Stimulated activated CD8-positive, alpha-beta memory T cell treated with anti-CD3 and anti-CD28 coated beads, Interleukin-12 subunit alpha, Interleukin-12 subunit beta, amount 100 ng/mL, for 1 hour (primary cell): ENCODE results near the gene STX7.
"Not testable (repeated sequence)": the region's sequence is repeated elsewhere in the genome, so short reads cannot be mapped to it uniquely, and the experiment has no call there.

ENCODE experiments used
- DNase-seq: peaks from one replicate; pipeline ENCODE4 v3.0.0-alpha.2; 2020; ENCODE audit warnings: low read depth

STX7 gene, protein sequence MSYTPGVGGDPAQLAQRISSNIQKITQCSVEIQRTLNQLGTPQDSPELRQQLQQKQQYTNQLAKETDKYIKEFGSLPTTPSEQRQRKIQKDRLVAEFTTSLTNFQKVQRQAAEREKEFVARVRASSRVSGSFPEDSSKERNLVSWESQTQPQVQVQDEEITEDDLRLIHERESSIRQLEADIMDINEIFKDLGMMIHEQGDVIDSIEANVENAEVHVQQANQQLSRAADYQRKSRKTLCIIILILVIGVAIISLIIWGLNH

DNA sequence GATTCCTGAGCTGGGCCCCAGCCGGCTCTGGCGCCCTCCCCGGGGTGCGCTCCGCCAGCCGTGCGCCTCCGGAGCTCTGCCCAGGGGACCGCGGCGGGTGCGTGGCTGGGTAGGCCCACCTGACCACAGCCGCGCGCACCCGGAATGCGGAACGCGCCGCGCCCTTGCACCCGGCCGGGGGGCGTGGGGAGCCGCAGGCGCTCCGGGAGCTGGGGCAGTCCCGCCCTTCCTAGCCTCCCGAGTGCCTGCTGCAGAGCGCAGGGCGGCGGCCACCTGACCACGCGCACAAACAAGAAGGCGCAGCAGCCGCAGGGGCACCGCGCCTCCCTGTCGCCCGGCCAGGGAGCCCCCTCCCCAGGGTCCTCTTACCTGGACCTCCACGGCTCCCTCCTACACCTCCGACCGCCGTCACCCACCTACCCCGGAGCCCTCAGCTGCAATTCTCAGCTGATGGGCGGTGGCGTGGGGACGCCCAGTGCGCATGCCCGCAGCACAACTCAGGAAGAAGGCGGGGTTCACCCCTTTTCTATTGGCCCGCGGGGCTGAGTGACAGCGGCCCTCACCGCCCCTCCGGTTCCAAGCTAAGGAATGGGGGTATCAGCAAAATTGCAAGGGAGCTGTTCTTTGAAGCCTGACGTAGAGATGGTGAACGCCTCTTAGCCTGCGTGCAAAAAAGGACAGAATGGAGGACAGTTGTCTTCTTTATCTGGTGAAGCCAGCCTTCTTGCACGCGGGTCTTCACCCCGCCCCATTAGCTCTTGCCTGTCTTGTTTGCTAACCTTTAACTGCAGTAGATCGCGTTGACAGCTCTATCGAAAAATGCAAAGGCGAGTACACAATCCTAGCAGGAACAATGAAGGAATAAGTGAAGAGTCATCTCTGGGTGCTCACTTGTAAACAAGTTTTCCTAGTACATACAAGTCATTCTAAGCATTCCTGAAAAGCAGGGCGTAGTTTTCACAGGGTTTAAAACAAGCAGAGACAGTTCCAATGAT, at the start of gene STX7:
Gene STX7 (minus strand): TSS at position 479 of the 995 bp plus-strand sequence. CDS start 9,586 bp downstream, outside the sequence.
- DNase-seq: peak; percentile 80

DNA sequence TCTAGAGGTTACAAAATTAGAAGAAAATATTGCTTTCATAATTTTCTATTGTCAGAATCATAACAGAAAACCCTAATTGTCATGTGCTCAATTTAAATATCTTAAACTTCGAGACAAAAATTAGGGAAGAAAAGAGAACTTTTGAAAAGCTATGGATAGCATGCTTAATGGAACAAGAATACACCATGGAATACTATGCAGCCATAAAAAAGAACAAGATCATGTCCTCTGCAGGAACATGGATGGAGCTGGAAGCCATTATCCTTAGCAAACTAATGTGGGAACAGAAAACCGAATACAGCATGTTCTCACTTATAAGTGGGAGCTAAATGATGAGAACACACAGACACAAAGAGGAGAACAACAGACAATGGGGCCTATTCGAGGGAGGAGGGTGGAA, 47.2 kb upstream of the STX7 start:
- not testable (repeated sequence) for DNase-seq

DNA sequence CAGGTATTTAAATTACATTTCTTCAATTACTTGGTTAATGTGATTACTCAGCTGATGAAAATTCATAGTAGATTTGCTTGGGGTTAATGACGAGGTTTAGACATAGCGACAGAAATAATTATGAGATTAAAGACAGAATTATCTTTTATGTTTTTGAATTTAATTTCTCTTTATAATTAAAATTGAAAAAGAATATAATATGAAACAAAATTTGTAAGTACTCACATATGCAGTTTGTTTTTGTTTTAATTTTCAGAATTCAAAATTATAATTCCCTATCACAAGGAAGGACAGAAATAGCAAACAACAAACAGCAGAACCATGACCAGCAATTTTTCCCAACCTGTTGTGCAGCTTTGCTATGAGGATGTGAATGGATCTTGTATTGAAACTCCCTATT, 39.5 kb upstream of the STX7 start, which contains the start of gene TAAR8:
Gene TAAR8 (plus strand): TSS at position 301 of the 400 bp plus-strand sequence. CDS start 21 bp downstream, at position 322.
- no peak for DNase-seq

DNA sequence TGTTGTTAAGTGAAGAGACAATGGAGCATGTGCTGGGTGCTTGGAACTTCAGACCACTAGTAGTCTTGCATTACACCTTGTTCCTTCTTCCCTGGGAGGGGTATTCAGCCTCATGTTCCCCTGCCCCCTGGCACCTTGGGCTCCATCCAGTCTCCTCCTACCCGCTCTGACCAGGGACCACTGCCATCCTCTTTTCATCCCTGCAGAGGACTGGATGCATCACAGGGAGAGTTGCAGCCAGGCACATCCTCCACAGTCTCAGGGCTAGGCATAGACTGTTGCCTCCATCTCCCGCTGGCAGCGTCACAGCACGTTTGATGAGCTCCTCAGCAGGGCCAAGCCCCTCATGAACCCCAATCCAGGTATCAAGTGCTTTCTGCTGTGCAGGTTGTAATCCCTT, 38.3 kb upstream of the STX7 start:
- no peak for DNase-seq

DNA sequence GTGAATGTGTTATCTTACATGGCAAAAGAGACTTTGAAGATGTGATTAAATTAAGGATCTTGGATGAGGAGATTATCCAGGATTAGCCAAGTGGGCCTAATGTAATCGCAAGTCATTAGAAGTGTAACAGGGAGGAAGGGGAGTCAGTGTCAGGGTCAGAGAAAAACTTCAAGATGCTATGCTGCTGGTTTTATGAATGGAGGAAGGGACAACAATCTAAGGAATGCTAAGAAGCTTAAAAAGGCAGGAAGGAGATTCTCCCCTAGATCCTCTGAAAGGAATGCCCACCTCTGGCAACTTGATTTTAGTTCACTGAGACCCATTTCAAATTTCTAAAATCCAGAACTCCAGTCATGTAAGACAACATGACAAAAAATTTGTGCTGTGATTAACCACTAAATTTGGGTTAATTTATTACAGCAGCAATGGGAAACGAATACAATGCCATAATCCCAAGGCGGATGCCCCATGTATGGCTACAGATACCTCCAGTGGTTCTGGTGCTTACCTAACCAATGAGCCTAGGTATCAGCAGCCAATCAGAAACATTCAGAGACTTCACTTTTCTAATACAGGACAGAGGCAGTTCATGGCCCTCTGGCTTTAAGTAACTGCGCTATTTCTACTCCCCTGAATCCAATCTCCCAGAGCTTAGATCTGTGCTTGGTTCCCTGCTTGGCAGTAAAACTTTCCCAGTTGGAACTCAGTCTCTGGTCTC, 36.0 kb upstream of the STX7 start:
- DNase-seq: no peak

DNA sequence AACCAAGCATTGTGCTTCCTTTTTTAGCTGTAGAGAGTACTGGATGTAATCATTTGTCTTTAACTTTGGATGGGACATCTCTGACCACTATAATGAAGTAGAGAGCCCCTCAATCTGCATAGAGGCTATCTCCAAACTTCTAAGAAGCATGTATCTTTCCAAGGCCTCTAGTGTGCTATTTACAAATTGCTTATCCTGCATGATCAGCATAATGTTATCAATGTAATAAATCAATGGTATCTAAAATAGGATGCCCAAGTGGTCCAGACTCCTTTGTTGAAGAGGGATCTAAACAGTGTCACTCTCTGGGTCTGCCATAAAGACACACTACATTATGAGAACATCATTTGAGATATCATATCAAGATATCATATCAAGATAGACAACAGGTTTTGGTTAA, 31.9 kb upstream of the STX7 start:
- no peak for DNase-seq

DNA sequence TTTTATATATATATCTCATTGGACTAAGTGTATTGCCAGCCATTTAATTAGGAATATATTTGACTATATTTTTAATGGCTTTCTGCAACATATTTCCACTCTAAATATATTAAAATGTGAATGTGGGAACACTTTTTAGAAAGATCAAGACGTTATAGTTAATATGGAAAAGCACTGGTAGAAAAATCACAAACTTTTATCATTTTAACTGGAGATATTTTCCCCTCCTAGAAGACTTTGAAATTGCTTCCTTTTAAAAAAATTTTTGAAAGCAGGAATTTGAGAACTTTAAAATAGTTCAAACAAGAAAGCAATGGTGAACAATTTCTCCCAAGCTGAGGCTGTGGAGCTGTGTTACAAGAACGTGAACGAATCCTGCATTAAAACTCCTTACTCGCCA, 25.1 kb upstream of the STX7 start, which contains the start of gene TAAR9:
Gene TAAR9 (plus strand): TSS at position 301 of the 400 bp plus-strand sequence. CDS start 13 bp downstream, at position 314.
- DNase-seq: no peak

DNA sequence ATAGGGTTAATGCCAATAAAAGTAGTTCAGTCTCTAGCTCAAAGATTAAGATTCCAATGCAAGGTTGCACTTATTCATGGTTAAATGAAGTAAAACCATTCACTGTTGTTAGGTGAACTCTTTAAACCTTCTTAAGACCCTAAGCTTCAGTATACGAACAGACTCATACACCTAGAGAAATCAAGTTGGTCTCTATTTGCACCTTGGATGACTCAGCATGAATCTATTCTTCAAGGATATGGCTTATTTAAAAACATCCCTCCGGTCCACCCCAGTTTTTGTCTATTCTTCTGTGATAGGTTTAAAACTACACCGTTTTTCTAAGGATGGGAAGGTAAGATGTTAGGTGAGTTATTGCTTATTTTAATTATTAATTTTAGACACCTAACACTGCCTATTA, 24.2 kb upstream of the STX7 start:
- DNase-seq: no peak

DNA sequence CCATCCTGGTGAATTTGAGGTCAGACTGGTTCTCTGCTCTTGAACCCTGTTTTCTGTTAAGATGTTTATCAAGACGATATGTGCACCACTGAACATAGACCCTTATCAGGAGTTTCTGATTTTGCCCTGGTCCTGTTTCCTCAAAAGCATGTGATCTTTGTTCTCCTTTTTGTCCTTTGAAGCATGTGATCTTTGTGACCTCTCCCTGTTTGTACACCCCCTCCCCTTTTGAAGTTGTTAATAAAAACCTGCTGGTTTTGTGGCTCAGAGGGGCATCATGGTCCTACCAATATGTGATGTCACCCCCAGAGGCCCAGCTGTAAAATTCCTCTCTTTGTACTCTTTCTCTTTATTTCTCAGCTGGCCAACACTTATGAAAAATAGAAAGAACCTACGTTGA, 21.6 kb upstream of the STX7 start:
- DNase-seq: not testable (repeated sequence)

DNA sequence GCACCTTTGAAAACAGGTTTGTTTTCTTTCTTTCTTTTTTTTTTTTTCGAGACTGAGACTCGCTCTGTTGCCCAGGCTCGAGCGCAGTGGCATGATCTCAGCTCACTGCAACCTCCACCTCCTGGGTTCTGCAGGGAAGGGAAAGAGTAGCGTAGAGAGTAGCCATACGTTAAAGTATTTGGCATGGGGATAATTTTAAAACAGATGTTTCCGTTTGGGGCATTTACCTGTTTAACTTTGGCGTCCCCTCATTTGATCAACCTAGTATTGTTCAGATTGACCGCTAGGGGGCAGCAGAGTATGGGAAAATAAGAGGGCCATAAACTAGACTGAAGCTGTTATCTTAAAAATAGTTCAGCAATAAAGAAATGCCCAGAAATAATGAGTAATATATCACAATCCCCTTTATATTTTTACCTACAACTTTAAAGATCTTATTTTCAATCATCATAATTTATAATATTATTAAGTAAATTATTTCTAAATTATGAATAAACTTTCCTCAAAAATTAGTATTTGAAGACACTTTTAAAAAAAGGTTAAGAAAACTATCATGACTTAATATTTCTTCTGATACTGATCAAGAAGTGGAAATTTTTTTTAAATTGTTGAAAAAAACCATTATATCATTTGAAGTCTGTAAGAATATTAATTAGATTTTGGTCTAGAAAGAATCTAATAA, 17.5 kb upstream of the STX7 start:
- DNase-seq: peak; percentile 69

DNA sequence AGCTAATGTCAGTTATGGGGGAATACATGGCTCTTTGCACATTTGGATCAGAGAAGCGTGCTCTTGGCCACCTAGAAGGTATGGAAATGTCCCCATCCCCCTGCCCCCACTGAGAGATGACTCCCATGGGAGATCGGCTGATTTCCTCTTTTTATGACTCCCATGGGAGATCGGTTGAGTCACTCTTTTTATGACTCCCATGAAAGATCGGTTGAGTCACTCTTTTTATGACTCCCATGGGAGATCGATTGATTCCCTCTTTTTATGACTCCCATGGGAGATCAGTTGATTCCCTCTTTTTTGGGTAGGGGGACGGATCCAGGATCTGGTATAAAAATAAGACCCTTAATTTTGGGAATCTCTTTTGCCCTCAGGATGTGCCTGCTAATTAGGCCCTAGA, 14.9 kb upstream of the STX7 start:
- no peak for DNase-seq

DNA sequence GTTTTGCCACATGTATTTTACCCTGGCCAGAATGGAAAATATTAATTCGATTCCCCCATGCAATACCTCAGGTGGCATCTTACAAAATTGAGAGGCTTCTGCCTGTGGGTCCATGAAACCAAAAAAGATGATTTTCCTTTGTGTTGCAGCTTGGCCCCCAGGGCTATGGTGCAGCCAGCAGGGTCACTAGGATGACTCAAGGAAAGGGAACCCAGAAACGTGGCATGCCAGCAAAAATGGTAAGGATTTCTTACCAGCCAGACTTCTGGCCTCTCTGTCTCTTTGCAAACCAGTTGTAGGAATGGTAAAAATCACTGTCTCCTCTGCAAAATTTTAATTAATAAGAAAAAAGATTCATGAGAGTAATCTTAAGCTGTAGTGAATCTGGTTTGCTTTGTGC, 13.5 kb upstream of the STX7 start:
- no peak for DNase-seq

DNA sequence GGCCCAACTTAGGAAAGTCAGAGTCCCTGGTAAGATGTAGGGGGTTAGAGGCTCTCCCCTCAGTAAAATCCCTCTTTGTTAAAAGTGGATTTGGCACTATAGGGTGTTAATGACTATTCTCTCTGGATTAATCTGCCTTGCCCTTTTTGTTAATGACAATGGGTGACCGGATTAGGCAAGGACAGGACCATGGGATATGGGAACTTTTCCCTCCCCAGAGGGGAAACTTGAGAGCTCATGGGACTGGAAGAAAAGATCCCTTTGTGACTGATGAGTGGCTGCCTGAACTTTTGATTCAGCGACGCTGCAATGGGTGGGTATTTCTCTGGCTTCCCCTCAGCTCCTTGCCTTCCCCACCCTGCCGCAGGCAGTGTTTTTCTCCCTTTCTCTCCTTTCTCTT, 12.9 kb upstream of the STX7 start:
- no peak for DNase-seq

DNA sequence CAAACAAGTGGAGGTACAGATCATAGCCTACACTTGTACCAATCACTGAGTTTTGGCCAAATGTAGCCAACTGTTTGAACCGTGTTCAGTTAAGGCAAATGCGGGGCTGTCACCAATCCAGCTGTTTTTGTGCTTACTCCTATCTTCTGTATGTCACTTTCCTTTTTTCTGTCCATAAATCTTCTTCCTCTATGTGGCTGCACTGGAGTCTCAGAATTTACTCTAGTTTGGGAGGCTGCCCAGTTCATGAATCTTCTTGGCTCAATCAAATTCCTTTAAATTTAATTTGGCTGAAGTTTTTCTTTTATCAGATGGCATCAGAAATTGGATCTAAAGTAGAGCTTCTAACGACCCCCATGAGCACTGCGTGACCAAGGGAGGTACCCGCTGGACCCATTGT, 11.7 kb upstream of the STX7 start:
- no peak for DNase-seq

DNA sequence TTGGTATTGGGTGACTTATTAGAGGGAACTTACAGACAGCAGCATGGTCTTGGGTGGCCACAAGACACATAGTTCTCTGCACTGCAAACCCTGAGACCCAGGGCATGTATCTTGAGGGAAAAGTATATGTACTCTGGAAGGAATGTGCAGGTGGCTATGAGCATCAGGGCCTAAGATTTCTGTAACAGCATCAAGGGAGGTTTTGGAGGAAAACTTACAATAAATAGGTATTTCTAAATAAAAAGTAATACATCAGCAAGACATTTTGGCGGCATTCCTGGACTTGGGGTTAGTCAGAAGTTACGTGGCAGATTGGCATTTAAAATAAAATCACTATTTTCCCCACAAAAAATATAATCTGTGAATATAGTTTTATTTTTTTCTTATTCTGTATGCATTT, 8.0 kb upstream of the STX7 start:
- no peak for DNase-seq

DNA sequence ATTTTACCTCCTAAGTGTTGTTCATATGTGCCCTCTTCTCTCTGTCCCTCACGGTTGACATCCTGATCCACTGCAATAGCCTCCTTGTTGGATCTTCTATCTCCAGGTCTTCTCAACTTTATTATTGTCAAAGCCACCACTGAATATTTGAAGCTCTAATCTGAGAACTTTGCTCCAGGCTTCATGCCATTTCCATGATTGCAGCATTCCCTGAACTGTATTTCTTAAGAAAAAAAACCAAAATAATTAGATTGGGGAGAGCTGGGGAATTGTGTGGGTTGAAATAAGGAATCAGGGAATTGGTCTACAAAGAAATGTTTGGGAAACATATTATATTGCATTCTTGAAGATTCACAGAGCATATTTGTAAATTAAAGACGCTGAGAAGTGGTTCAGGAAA, 2.5 kb upstream of the STX7 start:
- DNase-seq: no peak

DNA sequence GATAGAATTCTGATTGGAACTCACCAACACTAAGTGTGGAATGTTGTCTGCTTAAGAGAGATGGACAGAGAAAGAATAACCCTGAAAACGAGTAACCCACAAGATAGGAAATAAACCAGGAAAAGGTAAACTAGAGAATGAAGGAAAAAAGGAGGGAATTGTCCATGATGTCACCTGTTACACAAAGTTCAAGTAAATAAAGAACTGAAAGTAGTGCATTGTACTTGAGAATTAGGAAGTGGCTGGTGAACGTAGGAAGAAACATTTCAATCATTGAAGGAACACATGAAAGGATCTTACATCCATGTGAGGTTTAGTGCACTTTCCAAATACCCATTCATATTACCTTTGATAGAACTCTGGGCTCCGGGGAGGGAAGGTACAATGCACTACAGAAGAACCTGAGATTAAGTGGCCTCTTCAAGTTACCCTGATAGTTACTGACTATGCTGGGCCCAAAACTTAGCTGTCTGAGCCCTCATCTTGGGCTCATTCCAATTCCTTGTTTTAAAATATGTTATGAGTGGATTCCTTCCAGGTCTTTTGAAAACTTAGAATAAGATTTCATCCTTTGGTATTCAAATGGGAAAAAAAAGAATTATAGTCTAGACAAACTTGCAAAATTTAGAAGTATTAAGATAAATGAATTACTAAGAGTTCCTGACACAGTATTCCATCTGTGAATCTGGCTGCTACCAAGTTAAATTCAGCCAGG, 1.1 kb upstream of the STX7 start:
- DNase-seq: no peak

DNA sequence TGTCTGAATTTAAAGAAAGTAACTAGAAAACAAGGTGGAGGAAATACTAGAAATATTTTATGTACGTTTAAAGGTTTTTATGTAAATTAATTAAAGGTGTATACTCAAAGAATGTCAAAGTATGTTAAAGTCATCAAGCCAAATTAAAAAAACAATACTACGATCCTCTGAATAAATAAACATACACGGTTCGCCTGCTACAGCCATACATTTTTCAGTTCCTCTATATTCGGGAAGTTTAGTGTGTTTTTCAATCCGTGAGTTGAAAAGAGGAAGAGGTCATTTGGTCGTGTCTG, 626 bp downstream of the STX7 start:
- DNase-seq: no peak

DNA sequence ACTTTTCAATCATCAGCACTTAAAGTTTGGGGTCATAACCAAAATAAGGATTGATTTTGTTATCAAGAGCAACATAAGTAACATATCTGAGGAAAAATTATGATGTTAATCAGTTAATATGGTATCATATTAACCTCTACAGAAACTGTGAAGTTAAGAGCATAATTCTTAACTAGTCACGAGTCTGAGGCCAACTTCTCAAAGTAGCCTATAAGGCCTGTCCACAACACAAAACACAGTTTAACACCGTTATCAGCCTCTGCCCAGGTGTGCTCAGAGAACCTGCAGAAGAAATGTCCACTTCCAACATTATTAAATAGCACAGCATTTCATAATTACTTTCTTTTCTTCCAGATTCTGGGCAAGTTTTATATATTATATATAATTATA, 1.1 kb downstream of the STX7 start:
- DNase-seq: no peak

DNA sequence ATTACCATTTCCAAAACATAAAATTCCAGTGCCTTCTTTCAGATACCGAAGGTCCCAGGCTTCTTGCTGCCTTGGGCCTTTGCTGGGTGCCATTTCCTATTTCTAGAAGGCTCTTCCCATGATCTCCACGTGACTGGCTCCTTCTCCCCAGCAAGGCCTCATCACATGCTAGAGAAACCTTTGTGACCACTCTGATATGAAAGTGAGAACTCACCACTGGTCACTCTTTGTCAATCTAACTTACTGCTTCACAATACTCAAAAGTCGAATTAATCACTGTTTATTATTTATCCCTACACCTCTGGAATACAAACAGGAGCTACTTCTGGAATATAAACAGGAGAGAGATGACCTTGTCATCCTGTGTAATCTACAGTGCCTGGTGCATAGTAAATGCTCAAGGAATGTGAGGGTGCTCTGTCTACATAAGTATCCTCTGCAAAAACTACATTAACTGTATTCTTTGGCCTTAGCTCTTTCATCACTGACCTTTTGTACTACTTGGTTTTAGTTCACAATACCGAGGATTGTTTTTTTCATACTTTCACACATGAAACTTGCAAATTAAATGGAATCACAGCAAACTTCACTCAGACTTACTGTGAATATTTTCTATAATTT, 1.6 kb downstream of the STX7 start:
- DNase-seq: no peak
